ENCODE results near the gene GRPEL2.
"Not testable (repeated sequence)": the region's sequence is repeated elsewhere in the genome, so short reads cannot be mapped to it uniquely, and the experiment has no call there.

GRPEL2 gene

DNA sequence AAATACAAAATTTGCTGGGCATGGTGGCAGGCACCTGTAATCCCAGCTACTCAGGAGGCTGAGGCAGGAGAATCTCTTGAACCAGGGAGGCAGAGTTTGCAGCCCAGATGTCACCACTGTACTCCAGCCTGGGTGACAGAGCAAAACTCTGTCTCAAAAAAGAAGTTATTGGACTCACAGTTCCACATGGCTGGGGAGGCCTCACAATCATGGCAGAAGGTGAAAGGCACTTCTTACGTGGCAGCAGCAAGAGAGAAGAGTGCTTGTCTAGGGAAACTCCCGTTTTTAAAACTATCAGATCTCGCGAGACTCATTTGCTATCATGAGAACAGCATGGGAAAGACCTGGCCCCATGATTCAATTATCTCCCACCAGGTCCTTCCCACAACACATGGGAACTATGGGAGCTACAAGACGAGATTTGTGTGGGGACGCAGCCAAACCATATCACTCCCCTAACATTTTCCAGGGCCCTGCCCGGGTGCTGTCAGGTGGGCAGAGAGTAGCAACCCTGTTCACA is 53.5 kb downstream of the GRPEL2 start:
- DNase-seq (ENCODE audit: low spot score) = not testable (repeated sequence)

DNA sequence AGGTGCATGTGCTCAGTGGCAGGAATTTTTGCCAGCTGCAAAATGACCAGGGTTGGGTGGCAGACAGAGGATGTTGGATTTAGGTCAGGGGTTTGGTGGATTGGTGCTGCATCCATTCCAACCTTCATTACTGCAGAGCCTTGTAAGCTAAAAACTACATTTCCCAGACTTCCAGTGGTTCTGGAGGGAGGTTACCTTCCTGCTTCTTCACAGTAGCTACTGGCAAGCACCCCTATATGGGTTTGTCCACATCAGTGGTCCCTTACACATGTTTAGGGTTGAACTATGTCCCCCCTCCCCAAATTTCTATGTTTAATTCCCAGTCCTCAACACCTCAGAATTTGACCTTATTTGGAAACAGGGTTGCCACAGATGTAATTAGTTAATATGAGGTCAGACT is 54.5 kb downstream of the GRPEL2 start:
- DNase-seq (ENCODE audit: low spot score) = no peak

GRCh38 chr5:149400304-149400703 is 55.0 kb downstream of the GRPEL2 start:
- DNase-seq (ENCODE audit: low spot score) = no peak

- DNase-seq (ENCODE audit: low spot score) = no peak
These were observed 55.8 kb downstream of the GRPEL2 start for GRCh38 chr5:149401051-149401450.

DNA sequence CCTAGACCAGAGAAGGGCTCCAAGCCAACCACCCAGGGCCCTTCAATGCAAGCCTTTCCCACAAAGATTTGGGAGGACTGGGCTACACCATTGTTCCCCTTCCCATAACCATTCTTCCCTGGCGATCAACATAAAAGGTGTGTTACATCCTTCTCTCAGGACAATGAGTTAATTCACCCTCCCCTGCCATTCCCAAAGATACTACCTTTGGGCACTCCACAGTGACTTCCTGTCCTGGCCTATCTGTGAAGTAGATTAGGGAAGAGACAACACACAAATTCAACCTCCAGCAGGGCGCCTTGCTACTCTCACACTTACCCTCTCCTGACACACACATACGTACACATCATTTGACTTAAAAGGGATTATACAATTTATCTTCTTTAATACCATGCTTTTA is 57.0 kb downstream of the GRPEL2 start:
- no peak for DNase-seq (ENCODE audit: low spot score)
